IPS DF 4.7 (cell line): Measurements from ENCODE around the gene C18orf32.
"Not testable (repeated sequence)": the region's sequence is repeated elsewhere in the genome, so short reads cannot be mapped to it uniquely, and the experiment has no call there.

ENCODE experiments used
- DNase-seq: peaks from one replicate; pipeline ENCODE4 v3.0.0-alpha.2; 2013; ENCODE audit warnings: low spot score; ENCODE audit errors: extremely low read depth

Gene C18orf32

GRCh38 chr18:49486953-49487710 lies at the start of gene C18orf32:
Gene C18orf32 (minus strand): TSS chr18:49487234. CDS start chr18:49483748, 3,486 bp downstream.
- DNase-seq: peak; percentile 79

- DNase-seq: no peak
These were observed 48.0 kb upstream of the C18orf32 start for GRCh38 chr18:49534846-49535601.

GRCh38 chr18:49531678-49532153 lies 44.7 kb upstream of the C18orf32 start:
- no peak for DNase-seq

- DNase-seq: no peak
These were observed 42.6 kb upstream of the C18orf32 start for GRCh38 chr18:49529596-49529995.

- DNase-seq: no peak
These were observed 40.7 kb upstream of the C18orf32 start for GRCh38 chr18:49527631-49528327.

DNA sequence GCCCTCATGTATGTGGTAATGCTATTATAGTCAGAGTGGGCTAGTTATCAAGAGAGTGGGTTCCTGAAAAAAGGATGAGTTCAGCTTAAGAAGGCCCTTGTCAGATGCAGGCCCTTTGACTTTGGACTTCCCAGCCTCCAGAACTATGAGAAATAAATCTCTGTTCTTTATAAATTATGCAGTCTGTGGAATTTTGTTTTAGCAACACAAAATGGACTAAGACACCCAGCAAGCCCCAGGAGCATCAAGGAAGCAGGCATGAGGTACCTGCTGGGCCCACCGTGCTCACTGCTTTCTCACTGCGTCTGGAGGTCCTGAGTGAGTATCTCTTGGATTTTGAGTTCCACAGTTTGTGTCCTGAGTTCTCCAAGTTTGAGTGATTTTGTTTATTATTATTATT lies 38.9 kb upstream of the C18orf32 start:
- DNase-seq: no peak

GRCh38 chr18:49524951-49525350 lies 37.9 kb upstream of the C18orf32 start:
- DNase-seq: no peak

DNA sequence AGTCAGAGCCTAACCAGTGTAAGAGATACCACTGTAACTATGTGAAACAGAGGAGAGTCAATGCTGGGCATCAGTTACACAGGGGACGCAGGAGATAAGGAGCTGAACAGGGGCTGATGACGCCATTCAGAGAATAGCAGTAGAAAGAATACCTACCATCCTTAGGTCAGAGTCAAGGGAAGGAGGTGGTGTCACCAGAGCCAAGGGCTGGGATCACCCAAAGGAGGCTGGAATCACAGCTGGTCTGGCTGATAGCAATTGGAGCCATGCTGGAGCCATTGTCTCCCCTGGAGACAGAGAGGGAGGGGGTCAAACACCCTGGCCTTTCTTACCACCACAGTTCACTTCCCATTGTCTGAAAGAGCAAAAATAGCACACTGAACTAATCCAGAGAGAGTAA lies 37.3 kb upstream of the C18orf32 start:
- DNase-seq: no peak

- not testable (repeated sequence) for DNase-seq
These were observed 36.6 kb upstream of the C18orf32 start for GRCh38 chr18:49523580-49524093.

- DNase-seq: no peak
These were observed 34.3 kb upstream of the C18orf32 start for GRCh38 chr18:49521216-49521835.

- no peak for DNase-seq
These were observed 33.7 kb upstream of the C18orf32 start for GRCh38 chr18:49520661-49521145.

DNA sequence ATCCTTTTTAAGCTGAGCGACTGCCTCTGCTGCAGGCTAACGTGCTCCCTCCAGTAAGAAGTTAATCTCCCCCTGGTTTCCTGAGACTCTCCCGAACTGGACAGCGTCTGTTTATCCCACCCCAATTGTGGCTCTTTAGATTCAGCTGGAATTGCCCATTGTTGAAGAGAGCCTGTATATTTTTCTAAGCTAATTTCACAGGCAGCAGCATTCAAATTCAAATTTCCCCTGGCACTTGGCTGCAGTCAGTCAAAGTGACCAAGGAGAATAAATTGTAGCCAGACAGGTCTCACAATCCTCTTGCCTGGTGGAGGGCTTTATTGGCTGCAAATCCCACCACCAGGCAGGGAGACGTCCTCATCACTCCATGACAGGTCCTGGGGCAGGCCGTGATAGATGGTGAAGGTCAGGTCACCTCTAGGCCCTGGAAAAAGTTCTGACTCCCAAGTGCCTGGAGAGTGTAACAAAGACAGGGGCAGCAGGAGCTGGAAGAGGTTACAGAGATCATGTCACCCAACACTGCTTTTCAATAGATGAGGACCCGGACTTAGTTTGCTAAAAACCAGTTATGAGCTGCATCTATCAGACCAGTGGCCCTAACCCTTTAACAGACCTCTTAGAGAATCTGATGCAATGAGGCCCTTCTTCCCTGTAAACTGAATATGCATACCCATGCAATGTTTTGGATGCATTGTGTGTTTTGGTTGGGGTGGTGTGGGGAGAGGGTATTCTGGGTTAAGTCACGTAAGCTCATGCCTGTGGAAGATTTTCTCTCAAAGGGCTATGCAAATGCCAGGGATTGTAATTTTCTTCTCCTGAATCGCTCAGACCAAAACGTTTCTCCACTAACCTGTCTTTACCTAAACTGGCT lies 32.3 kb upstream of the C18orf32 start:
- no peak for DNase-seq

GRCh38 chr18:49517483-49517882 lies 30.4 kb upstream of the C18orf32 start:
- no peak for DNase-seq

DNA sequence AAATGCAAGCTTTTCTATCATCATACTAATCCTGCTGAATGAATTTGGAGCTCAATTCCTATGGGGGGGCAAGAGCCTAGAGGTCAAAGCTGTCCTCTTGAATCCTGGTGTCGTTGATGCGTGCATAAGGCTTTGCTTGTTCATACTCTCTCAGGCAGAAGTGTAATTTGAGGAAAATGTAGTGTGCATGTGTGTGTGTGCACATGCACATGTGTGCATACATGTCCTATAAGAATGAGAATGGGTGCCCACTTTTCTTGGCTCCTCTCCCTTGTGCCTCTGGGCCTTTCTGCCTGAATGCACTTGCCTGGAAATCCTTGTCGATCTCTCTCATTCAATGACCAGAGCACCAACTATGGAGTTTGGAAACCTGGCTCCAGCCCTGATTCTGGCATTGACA lies 28.5 kb upstream of the C18orf32 start:
- DNase-seq: no peak

DNA sequence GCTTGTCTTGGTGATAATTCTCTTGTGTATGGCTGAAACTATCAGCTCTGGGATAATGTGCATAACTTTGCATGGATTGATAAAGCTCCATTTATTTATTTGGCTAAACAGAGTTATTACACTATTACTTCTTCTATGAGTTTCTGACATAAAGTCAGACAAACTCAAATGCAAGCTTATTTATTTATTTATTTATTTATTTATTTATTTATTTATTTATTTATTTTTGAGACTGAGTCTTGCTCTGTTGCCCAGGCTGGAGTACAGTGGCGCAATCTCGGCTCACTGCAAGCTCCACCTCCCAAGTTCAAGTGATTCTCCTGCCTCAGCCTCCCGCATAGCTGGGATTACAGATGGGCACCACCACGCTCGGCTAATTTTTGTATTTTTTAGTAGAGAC lies 28.0 kb upstream of the C18orf32 start:
- not testable (repeated sequence) for DNase-seq

DNA sequence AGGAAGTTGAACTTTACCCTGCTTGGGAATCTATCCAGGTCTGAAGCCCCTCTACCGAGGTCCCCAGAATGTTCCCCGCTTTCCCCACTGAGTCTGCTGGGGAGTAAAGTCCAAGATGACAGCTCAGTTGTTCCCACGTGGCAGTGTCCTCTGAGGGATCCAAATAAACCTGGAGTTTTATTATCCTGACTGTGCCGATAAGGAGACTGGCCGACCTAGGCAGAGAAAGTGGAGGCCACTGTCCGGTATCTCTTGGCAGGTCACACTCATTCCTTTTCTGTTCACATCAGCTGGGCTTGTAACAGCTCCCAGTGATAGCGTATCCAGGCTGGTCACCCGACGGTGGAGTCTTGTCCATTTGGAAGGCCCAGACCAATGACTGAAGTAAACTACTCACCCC lies 27.5 kb upstream of the C18orf32 start:
- no peak for DNase-seq

GRCh38 chr18:49512876-49513275 lies 25.8 kb upstream of the C18orf32 start:
- DNase-seq: not testable (repeated sequence)

DNA sequence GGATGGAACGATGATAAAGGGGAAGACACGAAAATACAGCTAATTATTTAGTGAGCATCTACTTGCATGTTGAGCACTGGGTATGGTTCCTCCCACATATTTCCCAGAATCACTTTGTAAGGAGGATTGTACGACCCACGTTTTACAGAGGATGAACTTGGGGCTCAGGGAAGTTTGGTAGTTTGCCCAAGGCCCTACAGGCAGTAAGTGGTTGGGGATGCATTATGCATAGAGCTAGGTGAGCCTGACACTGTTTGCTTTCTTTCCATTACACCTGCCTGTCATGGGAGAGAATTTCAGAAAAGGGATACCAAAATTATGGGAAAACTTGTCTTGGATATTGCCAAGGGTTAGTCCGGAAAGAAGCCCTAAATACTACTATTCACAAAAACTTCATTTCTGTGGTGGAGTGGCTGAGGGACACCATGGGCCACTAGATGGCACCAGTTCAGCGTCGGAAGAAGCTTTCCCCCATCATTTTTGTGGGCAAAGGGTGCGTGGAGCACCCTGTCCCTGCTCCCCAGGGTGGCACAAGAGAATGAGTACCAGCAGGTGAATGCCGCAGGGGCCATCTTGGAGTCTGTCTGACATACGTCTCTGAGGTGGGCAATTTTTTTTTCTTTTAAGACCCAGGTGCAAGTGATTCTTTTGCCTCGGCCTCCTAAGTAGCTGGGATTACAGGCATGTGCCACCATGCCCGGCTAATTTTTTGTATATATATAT lies 23.5 kb upstream of the C18orf32 start:
- no peak for DNase-seq

DNA sequence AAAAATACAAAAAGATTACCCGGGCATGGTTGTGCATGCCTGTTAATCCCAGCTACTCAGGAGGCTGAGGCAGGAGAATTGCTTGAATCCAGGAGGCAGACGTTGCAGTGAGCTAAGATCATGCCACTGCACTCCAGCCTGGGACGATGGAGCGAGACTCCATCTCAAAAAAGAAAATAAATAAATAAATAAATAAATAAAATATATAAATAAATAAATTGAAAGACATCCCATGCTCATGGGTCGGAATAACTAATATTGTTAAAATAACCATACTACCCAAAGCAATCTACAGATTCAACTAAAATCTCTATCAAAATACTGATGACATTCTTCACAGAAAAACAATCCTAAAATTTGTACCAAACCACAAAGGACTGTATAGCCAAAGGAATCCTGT lies 19.4 kb upstream of the C18orf32 start:
- not testable (repeated sequence) for DNase-seq
